Measurements from ENCODE around the gene LCOR.
"Not testable (repeated sequence)": the region's sequence is repeated elsewhere in the genome, so short reads cannot be mapped to it uniquely, and the experiment has no call there.

The LCOR gene

GRCh38 chr10:97031459-97031858, 199.4 kb downstream of the LCOR start:
- no peak for DNase-seq (ENCODE audit: insufficient read length, low spot score)
- FAIRE-seq, result no peak
- TF ChIP-seq CTCF (IDR thresholded peaks at IDR 0.05; ENCODE audit: insufficient read depth, missing control alignments), result no peak

GRCh38 chr10:97032624-97033023, 200.5 kb downstream of the LCOR start:
- DNase-seq (ENCODE audit: insufficient read length, low spot score) (no peak), FAIRE-seq (no peak)
- no peak for TF ChIP-seq CTCF (IDR thresholded peaks at IDR 0.05; ENCODE audit: insufficient read depth, missing control alignments)

- not testable (repeated sequence) for DNase-seq (ENCODE audit: insufficient read length, low spot score); FAIRE-seq
These were observed 201.7 kb downstream of the LCOR start for GRCh38 chr10:97033841-97034240.

GRCh38 chr10:97034301-97034700, 202.2 kb downstream of the LCOR start:
- no peak for FAIRE-seq
- TF ChIP-seq CTCF (IDR thresholded peaks at IDR 0.05; ENCODE audit: insufficient read depth, missing control alignments), result no peak

GRCh38 chr10:97034958-97035769, 203.1 kb downstream of the LCOR start:
- DNase-seq (ENCODE audit: insufficient read length, low spot score) (no peak), FAIRE-seq (no peak)
- no peak for TF ChIP-seq CTCF (IDR thresholded peaks at IDR 0.05; ENCODE audit: insufficient read depth, missing control alignments)

More at GRCh38 chr10:97034301-97034700, 202.2 kb downstream of the LCOR start:
- no peak for DNase-seq (ENCODE audit: insufficient read length, low spot score)

GRCh38 chr10:97037365-97038361, 205.6 kb downstream of the LCOR start:
- TF ChIP-seq CTCF (IDR thresholded peaks at IDR 0.05; ENCODE audit: insufficient read depth, missing control alignments), result peak; percentile 90
- FAIRE-seq (no peak), DNase-seq (ENCODE audit: insufficient read length, low spot score) (peak; percentile 75)

- DNase-seq (ENCODE audit: insufficient read length, low spot score) (no peak), FAIRE-seq (no peak)
- TF ChIP-seq CTCF (IDR thresholded peaks at IDR 0.05; ENCODE audit: insufficient read depth, missing control alignments), result no peak
These were observed 206.6 kb downstream of the LCOR start for GRCh38 chr10:97038688-97039087.

All from D721Med (cell line).